Measurements from ENCODE around the gene METAP1.

Gene METAP1

DNA sequence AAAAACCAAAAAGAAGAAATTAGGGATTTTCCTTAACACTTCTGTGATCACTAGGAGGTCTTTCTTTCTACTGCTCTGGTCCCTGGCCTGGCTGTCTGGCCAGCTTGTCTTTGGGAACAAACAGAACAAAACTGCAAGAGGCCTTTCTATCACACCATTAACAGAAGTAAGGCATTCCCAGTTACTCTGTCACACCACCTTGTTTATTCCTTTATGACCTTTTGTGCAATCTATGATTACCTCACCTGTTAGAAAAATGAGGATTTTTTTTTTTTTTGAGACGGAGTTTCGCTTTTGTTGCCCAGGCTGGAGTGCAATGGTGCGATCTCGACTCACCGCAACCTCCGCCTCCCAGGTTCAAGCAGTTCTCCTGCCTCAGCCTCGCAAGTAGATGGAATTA, 3.0 kb downstream of the METAP1 start:
- no peak for DNase-seq

DNA sequence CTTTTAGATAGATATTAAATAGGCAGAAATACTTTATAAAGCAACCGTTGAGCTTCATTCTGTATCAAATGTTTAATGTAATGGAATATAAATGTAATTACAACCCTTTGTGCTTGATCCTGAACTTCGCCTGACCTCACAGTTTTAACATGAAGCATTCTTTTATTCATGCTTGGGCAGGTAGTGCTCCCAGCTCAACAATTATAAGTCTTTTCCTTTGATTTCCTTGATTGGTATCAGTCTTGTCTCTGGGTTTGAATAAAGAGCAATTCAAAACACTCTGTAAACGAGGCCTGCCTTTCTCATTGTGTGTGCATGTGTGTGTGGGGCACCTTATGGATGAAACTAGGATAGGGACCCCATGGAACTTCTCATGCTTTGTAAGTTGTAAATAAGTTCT, 6.8 kb downstream of the METAP1 start:
- no peak for DNase-seq

DNA sequence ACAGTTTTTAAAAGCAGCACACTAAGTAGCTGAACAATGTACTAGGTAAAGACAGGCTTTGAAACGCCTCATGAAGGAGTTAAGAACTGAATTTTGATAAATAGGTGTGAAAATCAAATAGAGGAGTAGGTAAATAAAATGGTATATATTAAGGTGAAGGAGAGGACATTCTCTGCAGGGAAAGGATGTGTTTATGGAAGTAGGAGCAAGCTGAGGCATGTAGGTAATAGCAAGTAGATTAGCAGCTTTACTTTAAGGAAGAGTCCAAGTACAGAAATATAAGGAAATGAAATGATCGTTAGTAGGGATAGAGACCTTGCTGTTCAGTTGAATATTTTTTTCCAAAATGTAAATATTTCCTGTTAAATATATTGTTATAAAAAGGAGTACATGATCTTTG, 12.5 kb downstream of the METAP1 start:
- no peak for DNase-seq

DNA sequence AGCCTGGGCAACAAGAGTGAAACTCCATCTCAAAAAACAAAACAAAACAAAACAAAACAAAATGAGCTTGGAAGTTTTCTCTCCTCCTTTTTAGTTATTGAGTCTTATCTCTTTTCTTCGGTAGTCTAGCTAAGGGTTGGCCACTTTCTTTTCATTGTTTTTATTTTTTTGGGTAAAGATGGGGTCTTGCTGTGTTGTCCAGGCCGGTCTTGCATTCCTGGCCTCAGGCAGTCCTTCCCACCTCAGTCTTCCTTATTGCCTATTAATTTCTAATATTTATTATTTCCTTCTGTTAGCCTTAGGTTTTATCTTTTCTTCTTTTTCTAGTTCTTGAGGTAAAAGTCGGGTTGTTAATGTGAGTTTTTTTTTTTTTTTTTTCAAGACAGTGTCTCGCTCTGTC, 16.4 kb downstream of the METAP1 start:
- DNase-seq = no peak

DNA sequence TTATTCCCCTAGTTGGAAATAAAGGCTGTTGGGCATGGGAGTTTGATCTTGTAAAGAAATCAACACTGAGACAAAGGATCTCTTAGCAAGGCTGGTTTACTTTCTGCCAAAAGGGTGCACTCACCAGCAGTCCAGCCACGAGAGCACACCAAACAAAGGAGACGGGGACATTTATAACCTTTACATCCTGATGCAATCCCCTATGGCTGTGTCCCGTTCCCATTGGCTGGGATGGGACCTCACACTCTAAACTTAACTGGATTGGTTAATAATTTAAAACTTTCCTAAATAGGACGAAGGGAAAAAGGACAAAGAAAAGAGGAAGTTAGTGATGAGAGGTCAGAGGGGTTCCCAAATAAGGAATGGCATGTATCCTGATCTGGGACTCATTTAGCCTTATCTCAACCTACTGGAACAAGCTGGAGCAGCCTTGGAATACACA, 17.9 kb downstream of the METAP1 start:
- peak; percentile 49 for DNase-seq

DNA sequence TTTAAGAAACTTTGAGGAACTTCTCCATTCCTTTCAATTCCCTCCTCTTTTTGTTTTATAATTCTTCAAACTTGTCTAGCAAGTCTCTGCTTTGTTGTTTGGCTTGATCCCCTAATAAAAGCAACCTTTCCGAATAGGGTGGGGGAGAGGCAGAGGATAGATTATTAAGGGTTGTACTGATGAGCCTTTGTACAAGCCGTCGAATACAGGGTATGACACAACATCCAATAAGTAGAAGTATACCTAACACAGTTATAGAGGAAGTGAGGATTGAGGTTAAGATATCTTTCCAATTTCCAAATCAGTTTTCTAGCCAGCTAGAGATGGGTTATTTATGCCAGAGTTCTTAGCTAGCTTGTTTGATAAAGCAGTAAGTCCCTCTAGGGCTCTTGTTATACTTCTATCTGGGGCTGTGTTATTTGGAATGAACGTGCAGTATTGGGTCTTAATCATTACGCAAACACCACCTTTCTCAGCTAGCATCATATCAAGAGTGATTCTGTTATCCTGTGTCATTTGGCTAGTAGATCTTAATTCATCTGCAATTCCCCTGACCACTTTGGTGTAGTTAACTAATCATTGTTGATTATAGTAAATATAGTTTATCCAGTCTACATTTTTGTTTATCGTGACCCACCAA, 18.5 kb downstream of the METAP1 start:
- peak; percentile 41 for DNase-seq

DNA sequence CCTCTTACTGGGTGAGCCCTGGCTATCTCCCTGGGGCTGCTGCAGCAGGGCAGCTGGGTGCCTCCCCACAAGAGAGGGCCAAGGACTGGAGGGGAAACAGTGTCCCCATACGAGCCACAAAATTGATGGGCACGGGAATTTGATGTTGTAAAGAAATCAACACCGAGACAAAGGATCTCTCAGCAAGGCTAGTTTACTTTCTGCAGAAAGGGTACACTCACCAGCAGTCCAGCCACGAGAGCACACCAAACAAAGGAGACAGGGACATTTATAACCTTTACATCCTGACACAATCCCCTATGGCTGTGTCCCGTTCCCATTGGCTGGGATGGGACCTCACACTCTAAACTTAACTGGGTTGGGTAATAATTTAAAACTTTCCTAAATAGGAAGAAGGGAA, 25.9 kb downstream of the METAP1 start:
- DNase-seq = no peak

DNA sequence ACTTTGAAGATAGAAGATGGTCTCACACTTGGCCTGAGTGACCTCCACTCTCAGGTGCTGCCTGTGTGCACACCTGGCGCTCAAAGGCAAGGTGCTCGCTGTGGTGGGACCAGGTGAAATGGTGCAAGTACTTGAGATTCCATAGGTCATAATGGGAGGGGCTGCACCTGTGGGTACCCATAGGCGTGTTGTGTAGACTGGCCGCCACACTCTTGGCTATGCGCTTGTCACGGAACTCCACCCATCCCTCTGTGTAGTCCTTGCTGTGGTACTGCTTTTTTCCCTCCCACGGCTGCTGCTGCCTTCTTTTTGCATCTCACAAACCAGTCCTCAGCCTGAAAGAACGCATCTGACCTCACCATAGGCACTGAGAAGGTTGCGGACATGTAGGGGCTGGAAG, 27.0 kb downstream of the METAP1 start:
- DNase-seq = no peak

DNA sequence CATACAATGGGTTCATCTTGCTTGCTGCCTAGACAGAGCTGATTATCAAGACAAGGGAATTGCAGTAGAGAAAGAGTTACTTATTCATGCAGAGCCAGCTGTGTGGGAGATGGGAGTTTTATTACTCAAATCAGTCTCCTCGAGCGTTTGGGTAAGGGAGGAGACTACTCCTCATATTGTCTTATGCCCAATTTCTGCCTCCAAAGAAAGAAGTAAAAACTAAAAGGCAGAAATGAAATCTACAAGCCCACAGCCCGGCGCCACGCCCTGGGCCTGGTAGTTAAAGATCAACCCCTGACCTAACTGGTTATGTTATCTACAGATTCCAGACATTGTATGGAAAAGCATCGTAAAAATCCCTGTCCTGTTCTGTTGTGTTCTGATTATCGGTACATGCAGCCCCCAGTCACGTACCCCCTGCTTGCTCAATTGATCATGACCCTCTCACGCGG, 28.3 kb downstream of the METAP1 start:
- peak; percentile 88 for DNase-seq

DNA sequence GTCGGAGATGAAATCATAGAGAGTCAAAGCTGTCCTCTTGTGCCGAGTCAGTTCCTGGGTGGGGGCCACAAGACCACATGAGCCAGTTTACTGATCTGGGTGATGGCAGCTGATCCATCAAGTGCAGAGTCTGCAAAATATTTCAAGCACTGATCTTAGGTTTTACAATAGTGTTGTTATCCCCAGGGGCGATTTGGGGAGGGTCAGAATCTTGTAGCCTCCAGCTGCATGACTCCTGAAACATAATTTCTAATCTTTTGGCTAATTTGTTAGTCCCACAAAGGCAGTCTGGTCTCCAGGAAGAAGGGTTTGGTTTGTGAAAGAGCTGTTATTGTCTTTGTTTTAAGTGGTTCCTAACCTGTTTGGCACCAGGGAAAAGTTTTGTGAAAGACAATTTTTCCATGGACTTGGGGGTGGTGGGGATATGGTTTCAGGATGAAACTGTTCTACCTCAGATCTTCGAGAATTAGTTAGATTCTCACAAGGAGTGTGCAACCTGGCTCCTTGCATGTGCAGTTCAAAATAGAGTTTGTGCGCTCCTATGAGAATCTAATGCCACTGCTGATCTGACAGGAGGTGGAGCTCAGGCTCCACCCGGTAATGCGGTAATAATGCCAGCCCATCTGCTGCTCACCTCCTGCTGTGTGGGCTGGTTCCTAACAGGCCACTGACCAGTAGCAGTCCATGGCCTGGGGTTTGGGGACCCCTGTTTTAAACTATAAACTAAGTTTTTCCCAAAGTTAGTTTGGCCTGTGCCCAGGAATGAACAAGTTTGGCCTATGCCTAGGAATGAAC, 29.2 kb downstream of the METAP1 start:
- DNase-seq = peak; percentile 75

DNA sequence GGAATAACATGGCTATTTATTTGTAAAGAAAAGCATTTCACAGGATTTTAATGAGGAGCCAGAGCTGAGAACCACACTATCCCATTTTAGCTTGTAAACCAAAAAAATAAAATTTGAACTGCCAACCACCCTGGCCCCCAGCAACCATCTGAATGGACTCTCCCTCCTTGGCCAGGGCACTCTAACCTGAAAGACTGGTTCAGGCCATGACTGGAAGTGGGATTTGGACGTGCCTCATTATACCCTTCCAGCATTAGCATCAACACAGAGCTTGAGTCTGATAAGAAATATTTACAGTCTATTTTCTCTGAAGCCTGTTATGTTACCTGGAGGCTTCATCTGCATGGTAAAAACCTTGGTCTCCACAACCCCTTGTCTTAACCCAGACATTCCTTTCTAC, 30.0 kb downstream of the METAP1 start:
- no peak for DNase-seq

DNA sequence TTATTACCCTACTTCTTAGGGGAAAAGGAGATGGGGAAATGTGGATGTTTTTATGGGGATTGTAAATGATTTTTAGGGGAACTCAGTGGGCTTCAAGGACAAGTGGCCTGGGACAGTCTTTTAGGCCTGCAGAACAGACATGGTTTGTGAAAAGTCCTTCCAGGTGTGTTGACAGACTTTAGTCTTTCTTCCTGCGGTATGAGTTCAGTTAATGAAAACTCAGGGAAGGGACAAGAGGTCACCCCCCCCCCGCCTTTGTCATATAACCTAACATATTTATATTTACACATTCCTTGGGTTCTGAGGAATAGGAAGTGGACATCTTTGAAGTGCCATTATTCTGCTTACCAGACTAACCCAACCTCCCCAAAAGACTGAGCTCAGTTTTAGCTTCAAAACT, 31.8 kb downstream of the METAP1 start:
- no peak for DNase-seq

DNA sequence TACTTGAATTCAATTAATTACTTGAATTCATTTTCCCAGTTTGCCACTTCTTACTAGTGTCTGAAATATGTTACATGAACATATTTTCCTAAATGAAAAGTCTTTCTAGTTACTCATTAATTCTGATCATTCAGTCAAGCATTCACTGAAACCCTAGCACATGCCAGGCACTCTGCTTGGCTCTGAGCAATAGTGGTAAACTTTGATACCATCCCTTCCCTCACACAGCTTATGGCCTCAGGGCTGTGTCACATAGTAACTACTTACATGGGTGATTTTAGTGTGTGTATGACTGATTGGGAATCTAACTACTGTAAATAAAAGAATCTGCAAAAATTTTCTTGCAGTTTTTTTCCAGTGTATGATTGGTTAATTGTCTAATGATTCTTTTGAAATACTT, 32.7 kb downstream of the METAP1 start:
- peak; percentile 12 for DNase-seq

DNA sequence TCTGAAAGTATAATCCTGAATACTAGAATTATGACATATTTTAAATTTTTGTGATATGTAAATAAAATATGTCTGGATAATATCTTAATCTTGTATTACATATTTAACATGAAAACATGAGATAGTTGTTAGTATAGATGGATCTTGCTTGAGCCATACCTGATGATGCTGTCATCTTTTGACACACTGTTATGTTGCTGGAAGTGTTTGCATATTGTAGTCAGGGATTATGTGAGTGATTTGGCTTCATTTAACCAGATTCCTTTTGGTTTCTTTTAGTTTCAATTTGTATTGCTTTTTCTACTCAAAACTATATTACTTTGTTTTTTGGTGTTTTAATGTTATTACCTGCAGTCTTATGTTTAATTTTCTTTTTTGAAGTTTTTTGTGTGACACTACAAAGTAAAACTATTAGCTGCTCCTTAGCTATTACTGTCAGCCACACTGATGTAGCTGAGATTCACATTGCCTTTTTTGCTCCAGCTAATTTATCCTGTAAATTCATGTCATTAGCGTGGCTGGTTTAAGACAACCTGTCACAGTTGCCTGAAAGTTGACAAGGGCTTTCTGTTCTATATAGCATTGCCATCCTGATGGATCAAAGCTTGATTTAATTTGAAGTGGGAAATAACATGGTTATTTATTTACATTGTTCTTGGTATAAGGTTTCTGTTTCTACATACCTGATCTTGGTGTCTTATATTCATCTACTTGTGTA, 33.7 kb downstream of the METAP1 start:
- DNase-seq = peak; percentile 25

DNA sequence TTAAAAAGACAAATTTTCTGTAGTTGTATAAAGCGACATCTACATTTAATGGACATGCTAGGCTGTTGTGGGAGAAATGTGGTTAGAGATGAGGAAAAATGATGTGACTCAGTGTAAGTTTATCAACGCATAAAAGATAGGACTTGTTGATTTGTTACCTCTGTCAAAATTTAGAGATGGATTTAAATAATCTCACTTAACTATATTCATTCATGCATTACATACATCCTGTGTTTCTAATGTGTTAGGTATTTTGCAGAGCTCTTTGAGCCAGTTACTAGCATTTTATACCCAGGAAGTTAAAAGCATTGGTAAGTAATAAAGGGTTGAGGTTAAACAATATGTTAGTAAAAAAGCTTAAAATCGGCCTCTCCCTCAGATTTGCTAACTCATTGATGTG, 34.3 kb downstream of the METAP1 start:
- DNase-seq = peak; percentile 49

DNA sequence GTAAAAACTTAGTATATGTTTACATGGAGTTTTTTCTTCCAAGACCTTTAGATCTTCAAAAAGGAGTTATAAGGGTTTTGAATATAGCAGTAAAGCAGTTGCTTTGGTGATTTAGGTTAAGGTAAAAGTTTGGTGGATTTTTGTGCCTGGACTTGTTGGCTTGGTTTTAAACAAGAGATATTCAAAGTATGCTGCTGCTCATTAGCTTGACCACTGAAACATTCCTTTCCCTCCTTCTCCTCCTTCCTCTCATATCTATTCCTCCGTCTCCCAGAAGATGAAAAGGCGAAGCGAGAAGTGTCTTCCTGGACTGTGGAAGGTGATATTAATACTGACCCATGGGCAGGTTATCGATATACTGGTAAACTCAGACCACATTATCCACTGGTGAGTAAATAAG, 38.4 kb downstream of the METAP1 start:
- DNase-seq = no peak

DNA sequence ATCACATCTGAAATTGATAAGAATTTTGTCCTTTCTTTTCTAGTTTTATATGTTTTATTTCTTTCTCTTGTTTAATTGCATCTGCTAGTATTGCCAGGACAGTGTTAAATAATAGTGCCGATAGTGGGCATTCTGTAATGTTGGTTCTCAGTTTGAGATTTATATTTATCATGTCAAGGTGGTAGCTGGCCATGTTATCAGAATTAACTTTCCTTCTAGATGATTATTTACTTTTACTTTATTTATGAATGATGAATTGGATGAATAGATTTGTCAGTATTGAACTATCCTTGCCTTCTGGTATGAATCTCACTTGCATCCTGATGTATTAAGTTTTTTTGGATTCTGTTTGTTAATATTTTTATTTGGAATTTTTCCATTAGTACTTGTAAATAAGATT, 42.7 kb downstream of the METAP1 start:
- no peak for DNase-seq

DNA sequence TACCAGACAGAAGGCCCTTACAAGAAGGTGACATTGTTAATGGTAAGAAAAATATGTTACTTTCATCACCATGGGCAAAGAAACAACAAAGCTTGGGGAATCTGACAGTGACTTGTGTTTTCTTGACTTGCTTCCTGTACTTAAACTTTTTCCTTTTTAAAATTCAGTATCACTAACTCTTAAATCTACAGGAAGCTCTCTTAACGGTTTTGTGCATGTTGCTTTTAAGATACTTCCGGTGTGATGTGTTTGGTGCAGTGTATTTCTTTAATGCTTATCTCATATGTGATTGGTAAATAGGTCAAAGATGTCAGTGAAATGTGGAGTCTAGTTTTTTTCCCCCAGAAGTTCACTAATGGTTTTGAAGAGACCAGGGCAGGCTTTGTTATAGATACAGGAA, 47.8 kb downstream of the METAP1 start:
- no peak for DNase-seq

DNA sequence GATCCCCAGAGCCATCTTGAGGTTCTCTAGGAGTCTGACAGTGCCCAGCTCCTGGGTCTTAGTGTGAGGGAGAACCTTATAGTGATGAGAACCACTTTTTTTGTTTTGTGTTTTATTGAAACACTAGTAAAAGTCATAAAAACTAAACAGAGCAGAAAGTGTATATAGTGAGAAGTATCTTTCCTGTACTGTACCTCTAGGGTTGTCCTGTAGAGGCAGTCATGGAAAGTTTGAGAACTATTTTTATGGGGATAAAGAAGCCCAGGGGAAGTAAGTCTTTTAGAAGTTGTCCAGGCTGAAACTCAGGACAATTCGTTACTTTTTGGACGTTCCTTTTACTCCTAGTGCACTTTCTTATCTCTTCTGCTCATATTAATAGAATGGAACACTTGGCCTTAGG, 52.2 kb downstream of the METAP1 start:
- DNase-seq = peak; percentile 15

DNA sequence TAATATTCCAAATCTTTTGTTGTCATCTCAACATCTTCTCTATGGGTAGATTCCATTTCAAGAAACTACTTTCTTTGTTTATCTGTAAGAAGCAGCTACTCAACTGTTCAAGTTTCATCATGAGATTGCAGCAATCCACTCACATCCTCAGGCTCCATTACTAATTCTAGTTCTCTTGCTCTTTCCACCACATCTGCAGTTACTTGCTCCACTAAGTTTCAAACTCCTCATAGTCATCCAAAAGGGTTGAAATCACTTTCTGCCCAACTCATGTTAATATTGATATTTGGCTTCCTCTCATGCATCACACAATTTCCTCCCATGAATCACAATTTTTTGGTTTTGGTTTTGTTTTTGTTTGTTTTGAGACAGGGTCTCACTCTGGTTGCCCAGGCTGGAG, 57.4 kb downstream of the METAP1 start:
- DNase-seq = peak; percentile 16

DNA sequence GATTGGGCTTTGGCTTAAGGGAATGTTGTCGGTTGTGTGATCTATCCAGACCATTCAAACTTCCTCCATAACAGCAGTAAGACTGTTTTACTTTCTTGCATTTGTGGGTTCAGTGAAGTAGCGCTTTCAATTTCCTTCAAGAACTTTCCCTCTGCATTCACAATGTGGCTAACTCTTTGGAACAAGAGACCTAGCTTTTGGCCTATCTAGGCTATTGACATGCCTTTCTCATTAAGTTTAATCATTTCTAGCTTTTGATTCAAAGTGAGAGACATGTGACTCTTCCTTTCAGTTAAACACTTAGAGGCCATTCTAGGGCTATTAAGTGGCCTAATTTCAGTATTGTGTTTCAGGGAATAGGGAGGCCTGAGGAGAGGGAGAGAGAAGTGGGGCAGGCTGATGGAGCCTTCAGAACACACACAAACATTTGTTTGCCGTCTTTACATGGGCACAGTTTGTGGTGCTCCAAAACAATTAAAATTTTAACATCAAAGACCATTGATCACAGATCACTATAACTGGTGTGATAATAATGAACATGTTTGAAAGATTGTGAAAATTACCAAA, 59.0 kb downstream of the METAP1 start:
- no peak for DNase-seq

DNA sequence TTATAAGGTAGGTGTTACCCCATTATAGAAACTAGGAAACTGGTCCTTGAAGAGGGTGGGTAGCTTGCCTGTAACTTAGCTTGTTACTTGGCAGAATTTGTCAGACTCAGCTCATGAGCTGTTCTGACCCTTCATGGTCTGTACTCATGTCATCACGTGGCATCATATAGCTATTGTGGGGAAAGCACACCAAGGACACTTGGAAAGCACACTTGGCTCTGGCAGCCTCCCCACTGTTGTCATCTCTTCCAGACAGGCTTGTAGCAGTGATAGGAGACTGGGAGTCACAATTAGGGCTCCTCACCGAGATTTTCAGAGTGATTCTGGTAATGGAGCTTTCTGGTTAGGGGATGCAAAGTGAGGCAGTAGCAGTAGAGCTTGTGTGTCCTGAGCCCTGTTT, 62.7 kb downstream of the METAP1 start:
- DNase-seq = no peak

DNA sequence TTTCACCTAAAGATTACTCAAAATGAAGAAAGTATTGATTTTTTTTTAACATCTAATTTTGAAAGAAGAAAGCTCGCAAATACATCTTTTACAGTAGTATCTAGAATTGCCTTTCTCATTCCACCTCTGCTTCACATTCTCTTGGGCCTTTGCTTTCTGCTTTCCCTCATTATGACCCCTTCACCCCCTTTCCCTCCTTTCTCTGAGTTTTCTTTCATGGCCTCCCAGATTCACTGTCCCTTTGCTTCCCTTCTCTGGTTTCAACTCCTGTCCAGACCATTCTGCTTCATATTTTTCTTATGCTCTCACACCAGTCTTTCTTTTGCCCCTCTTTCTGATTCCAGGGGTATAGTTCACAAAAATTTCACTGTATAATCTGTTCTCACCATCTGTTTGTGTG, 64.0 kb downstream of the METAP1 start:
- DNase-seq = no peak

Data from OCI-M1 (cell line).